GM12801 (cell line): Measurements from ENCODE around the gene SNRPA.

ENCODE experiments used
- TF ChIP-seq, protein P1 (sequence below): IDR thresholded peaks from one replicate; pipeline ENCODE4 v1.5.1; 2011; ENCODE audit warnings: control low read depth; ENCODE audit not compliant: insufficient read length; ENCODE audit errors: extremely low read depth

SNRPA gene

DNA sequence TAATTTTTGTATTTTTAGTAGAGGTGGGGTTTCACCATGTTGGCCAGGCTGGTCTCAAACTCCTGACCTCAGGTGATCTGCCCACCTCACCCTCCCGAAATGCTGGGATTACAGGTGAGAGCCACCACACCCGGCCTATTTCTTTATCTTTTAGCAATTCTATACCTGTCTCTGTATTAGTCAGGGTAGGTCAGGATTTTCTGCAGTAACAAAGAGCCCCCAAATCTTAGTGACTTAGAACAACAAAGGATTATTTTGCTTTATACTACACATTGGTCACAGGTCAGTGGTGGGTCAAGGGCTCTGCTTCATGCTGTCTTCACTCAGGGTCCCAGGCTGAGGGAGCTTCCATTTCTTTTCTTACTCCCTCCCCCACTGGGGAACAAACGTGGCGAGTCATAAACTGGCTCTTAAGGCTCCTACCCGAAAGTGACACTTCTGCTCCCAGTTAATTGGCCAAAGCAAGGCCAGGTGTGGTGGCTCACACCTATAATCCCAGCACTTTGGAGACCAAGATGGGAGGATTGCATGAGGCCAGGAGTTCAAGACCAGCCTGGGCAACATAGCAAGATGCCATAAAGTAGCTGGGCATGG, 27.2 kb upstream of the SNRPA start:
- TF ChIP-seq, protein P1, sequence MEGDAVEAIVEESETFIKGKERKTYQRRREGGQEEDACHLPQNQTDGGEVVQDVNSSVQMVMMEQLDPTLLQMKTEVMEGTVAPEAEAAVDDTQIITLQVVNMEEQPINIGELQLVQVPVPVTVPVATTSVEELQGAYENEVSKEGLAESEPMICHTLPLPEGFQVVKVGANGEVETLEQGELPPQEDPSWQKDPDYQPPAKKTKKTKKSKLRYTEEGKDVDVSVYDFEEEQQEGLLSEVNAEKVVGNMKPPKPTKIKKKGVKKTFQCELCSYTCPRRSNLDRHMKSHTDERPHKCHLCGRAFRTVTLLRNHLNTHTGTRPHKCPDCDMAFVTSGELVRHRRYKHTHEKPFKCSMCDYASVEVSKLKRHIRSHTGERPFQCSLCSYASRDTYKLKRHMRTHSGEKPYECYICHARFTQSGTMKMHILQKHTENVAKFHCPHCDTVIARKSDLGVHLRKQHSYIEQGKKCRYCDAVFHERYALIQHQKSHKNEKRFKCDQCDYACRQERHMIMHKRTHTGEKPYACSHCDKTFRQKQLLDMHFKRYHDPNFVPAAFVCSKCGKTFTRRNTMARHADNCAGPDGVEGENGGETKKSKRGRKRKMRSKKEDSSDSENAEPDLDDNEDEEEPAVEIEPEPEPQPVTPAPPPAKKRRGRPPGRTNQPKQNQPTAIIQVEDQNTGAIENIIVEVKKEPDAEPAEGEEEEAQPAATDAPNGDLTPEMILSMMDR, result no peak

GRCh38 chr19:40724315-40724714, 26.7 kb upstream of the SNRPA start:
- TF ChIP-seq, protein P1, result no peak

DNA sequence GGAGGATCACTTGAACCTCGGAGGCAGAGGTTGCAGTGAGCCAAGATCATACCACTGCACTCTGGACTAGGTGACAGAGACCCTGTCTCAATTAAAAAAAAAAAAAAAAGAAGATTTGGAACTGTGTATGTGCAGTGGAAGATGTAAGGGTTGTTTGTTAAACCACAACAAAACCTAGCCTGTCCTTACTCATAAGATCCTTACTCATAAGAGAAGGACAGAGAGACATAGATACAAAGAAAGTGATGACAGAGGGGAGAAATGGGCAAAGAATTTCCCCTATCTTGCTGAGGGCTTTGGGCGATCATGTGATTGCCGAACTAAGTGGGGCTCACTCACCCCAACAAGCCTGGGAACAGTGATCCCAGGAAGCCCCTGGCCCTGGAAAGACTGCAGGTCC, 26.1 kb upstream of the SNRPA start:
- TF ChIP-seq, protein P1, result no peak

DNA sequence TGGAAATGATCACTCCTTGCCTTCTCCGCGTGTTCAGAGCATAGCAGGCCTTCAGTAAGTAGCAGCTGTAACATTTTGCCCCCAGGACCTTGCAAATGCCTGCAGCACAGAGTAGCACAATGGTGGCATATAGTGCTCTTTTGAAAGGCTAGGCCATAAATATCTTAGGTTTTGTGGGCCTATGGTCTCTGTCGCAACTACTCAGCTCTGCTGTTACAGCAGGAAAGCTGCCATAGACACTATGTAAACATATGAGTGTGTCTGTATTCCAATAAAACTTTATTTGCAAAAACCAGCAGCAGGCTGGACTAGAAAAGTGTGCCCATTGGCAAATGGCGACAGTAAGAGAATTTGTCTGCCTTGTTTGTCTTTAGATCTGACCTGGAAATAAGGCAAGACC, 24.7 kb upstream of the SNRPA start:
- TF ChIP-seq, protein P1, result no peak

- TF ChIP-seq, protein P1, result no peak
Measured at GRCh38 chr19:40733149-40733548, 17.9 kb upstream of the SNRPA start.

DNA sequence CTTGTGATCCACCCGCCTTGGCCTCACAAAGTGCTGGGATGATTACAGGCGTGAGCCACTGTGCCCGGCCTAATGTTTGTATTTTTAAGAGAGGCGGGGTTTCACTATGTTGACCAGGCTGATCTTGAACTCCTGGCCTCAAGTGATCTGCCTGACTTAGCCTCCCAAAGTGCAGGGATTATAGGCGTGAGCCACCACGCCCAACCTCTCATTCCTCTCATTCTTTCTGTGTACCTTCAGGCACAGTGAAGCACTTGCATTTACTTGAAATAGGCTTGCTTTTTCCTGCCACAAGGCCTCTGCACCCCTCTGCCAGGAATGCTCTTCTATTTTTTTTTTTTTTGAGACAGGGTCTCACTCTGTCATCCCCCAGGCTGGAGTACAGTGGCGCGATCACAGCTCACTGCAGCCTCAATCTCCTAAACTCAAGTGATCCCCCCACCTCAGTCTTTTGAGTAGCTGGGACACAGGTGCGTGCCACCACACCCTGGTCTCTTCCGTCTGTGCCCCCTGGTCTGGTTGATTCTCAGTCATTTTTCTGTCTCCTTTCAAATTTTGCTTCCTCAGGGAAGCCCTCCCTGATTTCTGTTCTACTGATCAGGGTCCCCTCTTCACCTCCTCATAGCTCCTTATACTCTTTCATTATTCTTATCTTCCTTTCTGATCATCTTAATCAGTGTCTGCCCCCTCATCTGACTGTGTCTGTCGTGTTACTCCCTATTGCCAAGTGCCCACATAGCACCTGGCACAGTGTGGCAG, 15.8 kb upstream of the SNRPA start:
- TF ChIP-seq, protein P1, result no peak

GRCh38 chr19:40736661-40737060, 14.3 kb upstream of the SNRPA start:
- TF ChIP-seq, protein P1, result no peak
